Bronchial epithelial cell (primary cell): ENCODE data around the gene FFAR2. TPM values are rescaled to one million over a fixed set of nuclear protein-coding genes. Genes with fewer than 3 reads are reported as not detected.
"Not testable (repeated sequence)": the region's sequence is repeated elsewhere in the genome, so short reads cannot be mapped to it uniquely, and the experiment has no call there.

Experiments used
- DNase-seq: peaks from one replicate; pipeline ENCODE4 v3.0.0-alpha.2; 2010; ENCODE audit warnings: low read depth
- FAIRE-seq: peaks from 2 replicates; lab custom pipeline; 2011; peaks lifted over from hg19 to GRCh38; lab: Jason Lieb, UNC
- H3K27me3 ChIP-seq: 2 replicates; pipeline ENCODE4 v1.5.1; 2011; ENCODE audit warnings: low read length; ENCODE audit not compliant: control insufficient read depth, insufficient read depth
- H3K36me3 ChIP-seq: 2 replicates; pipeline ENCODE4 v1.5.1; 2011; ENCODE audit warnings: low read length; ENCODE audit not compliant: control insufficient read depth, insufficient read depth
- H3K4me3 ChIP-seq: 2 replicates; pipeline ENCODE4 v1.5.1; 2011; ENCODE audit warnings: mild to moderate bottlenecking, low read depth, low read length, control low read depth
- total RNA-seq: library from RNA; depleted of rRNA; stranded (reverse); fragments of >200 nt; gene quantifications from 2 replicates; pipeline ENCODE4 v1.2.1, GENCODE V29; 2014
- TF ChIP-seq, protein P1 (sequence below): IDR thresholded peaks from 2 replicates; pipeline ENCODE4 v1.5.1; 2011; ENCODE audit warnings: mild to moderate bottlenecking, moderate library complexity, low read length, control low read depth, inconsistent platforms; ENCODE audit not compliant: insufficient read depth, severe bottlenecking

FFAR2 gene
- total RNA-seq, 1 donor from 2014 or later = not detected

DNA sequence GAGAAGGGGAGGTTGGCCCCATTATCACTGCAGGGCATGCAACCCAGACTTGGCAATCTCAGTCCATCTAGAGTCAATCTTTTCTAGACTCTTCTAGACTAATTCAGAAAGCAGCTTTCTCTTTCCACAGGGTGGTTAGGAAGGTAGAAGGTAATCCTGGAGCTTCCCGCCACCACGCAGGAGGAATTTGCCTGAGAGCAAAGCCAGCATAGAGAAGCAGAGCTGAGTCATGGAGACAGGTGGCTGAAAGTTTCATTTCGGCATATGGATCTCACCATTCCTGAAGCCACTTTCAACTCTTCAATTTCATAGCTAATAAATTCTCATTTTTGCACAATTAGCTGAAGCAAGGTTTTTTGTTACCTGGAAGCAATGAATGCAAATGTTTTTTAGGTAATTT is 29.0 kb upstream of the FFAR2 start:
- DNase-seq (no peak), FAIRE-seq (no peak)
- Histone ChIP-seq H3K27me3 (no peaks in the 10 kb centered on the region), H3K36me3 (no peaks in the 10 kb centered on the region), H3K4me3 (no peak overlapping the region)
- TF ChIP-seq, protein P1, sequence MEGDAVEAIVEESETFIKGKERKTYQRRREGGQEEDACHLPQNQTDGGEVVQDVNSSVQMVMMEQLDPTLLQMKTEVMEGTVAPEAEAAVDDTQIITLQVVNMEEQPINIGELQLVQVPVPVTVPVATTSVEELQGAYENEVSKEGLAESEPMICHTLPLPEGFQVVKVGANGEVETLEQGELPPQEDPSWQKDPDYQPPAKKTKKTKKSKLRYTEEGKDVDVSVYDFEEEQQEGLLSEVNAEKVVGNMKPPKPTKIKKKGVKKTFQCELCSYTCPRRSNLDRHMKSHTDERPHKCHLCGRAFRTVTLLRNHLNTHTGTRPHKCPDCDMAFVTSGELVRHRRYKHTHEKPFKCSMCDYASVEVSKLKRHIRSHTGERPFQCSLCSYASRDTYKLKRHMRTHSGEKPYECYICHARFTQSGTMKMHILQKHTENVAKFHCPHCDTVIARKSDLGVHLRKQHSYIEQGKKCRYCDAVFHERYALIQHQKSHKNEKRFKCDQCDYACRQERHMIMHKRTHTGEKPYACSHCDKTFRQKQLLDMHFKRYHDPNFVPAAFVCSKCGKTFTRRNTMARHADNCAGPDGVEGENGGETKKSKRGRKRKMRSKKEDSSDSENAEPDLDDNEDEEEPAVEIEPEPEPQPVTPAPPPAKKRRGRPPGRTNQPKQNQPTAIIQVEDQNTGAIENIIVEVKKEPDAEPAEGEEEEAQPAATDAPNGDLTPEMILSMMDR = no peak

DNA sequence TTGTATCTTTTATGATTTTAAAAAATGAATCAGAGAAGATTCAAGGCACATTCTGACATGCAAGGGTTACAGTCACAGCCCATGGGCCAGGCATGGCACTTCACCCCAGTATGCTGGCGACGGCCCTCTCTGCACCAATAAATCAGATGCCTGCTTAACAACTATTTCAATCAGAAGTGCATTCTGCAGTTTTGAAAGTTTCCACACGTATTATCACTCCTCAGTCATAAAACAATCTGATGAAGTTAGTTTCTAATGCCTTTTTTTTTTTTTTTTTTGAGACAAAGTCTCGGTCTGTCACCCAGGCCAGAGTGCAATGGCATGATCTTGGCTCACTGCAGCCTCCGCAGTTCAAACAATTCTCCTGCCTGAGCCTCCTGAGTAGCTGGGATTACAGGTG is 28.3 kb upstream of the FFAR2 start:
- TF ChIP-seq, protein P1 = no peak
- DNase-seq = no peak
- no peaks in the 10 kb centered on the region for H3K36me3 ChIP-seq
- no peak for FAIRE-seq
- H3K4me3 ChIP-seq = no peak overlapping the region
- H3K27me3 ChIP-seq = no peaks in the 10 kb centered on the region

DNA sequence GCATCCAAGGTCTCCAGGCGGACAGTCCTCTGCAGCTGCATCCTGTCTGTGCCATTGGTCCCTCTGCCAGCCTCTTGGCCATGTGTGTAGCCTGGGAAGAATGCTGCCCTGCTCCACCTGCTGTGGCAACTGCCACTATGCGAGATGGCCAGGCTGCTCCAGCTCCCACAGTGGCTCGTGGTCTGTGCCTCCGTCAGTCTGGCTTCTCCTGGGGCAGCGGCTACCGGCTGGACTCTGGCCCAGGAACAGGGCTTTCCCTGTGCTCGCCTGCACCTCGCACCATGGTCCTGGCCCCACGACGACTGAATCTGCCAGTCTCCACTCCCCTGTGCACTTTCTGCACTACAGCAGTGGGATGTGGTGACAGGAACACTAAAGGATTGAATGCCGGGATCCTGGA is 26.7 kb upstream of the FFAR2 start:
- H3K4me3 ChIP-seq = no peak overlapping the region
- H3K27me3 ChIP-seq = no peaks in the 10 kb centered on the region
- H3K36me3 ChIP-seq = no peaks in the 10 kb centered on the region
- FAIRE-seq (no peak), DNase-seq (no peak)
- TF ChIP-seq, protein P1 = no peak

DNA sequence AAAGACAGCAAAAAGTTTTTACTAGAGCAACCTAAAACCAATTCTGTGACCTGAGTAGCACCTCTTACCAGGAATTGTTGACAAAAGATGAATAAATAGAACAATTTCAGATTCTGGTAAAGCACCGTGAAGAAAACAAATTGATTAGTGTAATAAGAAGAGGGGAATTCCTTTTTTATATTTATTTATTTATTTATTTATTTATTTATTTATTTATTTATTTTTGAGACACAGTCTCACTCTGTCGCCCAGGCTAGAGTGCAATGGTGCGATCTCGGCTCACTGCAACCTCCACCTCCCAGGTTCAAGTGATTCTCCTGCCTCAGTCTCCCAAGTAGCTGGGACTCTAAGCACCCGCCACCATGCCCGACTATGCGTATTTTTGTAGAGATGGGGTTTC is 24.7 kb upstream of the FFAR2 start:
- DNase-seq, H3K36me3 ChIP-seq, FAIRE-seq, H3K4me3 ChIP-seq, H3K27me3 ChIP-seq: not testable (repeated sequence)

DNA sequence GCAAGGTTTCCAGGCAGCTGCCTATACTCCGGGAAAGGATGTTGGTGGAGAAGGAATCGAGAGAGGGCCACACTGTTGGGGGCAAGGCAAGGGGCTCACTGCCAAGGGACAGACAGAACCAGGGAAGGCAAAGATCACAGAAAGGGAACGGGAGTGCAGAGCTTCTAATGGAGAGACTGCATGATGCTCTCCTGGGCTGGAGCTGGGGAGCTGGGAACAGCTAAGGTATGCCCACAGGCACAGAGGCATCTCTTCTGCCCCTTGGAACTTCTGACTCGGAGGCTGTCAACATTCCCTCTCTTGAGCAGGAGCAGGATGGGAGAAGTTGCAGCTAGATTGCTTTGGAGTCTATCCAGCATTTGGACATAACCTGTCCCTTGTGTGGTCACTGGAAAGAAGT is 22.4 kb upstream of the FFAR2 start:
- Histone ChIP-seq H3K4me3 (no peak overlapping the region), H3K36me3 (no peaks in the 10 kb centered on the region), H3K27me3 (no peaks in the 10 kb centered on the region)
- FAIRE-seq (no peak), DNase-seq (no peak)
- TF ChIP-seq, protein P1 = no peak

DNA sequence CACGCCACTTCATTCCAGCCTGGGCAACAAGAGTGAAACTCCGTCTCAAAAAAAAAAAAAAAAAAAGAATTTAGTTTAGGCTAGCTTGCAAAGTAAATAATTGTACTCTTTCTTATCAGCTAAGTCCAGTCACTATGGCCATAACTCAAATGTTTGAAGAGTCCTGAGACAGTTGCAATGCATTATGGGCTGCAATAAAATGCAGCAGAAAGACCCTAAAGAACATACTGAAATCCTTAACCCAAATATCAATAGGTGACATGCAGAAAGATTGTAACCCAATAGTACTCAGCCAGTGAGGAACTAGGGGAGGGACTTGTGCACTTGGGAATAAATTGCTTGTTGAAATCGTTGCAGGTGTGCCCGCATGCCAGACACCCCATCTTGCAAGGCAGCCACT is 20.9 kb upstream of the FFAR2 start:
- TF ChIP-seq, protein P1 = no peak
- FAIRE-seq = no peak
- no peaks in the 10 kb centered on the region for H3K36me3 ChIP-seq
- no peaks in the 10 kb centered on the region for H3K27me3 ChIP-seq
- DNase-seq = no peak
- H3K4me3 ChIP-seq = no peak overlapping the region
